Measurements from ENCODE around the gene FAM13A.
"Not testable (repeated sequence)": the region's sequence is repeated elsewhere in the genome, so short reads cannot be mapped to it uniquely, and the experiment has no call there.

Gene FAM13A

DNA sequence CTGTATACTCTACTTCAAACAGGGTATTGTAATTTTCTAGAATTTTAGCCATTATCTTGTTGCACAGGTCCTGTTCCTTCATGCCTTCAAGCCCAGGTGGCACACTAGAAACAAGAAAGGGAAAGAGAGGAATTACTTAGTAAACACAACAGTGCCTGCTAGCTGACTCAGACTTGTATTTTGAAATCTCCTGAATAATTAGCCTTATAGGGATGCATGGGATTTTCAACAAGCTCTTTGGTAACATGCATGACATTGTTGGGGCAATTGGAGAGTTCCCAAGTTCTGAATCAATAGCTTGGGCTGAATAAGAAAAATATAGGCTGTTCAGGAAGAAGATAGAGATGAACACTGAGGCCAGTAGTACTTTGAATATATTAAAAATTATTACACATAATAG, 118.8 kb downstream of the FAM13A start:
- no peaks in the 10 kb centered on the region for H3K9me3 ChIP-seq (ENCODE audit: control insufficient read depth, insufficient read depth, low read length)
- DNase-seq (ENCODE audit: low read depth, low spot score) = no peak
- no peaks in the 10 kb centered on the region for H3K36me3 ChIP-seq (ENCODE audit: control insufficient read depth, insufficient read depth, low read length)
- no peak overlapping the region for H3K4me3 ChIP-seq (ENCODE audit: low read length)
- H3K4me1 ChIP-seq (ENCODE audit: control insufficient read depth, insufficient read depth, low read length) = no peaks in the 10 kb centered on the region
- H3K27me3 ChIP-seq (ENCODE audit: control insufficient read depth, insufficient read depth, low read length) = no peaks in the 10 kb centered on the region
- no peak overlapping the region for H3K27ac ChIP-seq (ENCODE audit: low read length)

DNA sequence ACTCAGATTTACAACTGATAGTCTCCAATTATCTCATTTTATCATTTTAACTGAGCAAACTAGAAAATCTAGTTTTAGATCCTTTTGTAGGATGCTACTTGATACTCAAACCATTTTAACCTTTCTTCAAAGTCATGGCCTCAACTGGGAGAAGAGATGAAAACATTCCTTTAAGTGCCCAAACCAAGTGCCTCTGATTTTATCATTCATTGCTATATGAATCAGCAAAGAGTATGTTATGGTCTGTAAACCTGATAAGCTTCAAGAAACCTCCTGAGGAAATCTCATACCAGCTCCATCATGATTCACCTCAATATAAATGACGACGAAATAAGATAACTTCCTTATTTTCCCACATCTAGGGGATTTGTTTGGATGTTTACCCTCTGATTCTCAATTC, 119.9 kb downstream of the FAM13A start:
- DNase-seq (ENCODE audit: low read depth, low spot score) = no peak
- Histone ChIP-seq H3K27ac (ENCODE audit: low read length) (no peak overlapping the region), H3K36me3 (ENCODE audit: control insufficient read depth, insufficient read depth, low read length) (no peaks in the 10 kb centered on the region), H3K4me3 (ENCODE audit: low read length) (no peak overlapping the region), H3K4me1 (ENCODE audit: control insufficient read depth, insufficient read depth, low read length) (no peaks in the 10 kb centered on the region), H3K27me3 (ENCODE audit: control insufficient read depth, insufficient read depth, low read length) (no peaks in the 10 kb centered on the region), H3K9me3 (ENCODE audit: control insufficient read depth, insufficient read depth, low read length) (no peaks in the 10 kb centered on the region)
- no CpG with 5 or more reads among the region's 2 CpGs for WGBS (ENCODE audit: insufficient coverage, insufficient read length)

DNA sequence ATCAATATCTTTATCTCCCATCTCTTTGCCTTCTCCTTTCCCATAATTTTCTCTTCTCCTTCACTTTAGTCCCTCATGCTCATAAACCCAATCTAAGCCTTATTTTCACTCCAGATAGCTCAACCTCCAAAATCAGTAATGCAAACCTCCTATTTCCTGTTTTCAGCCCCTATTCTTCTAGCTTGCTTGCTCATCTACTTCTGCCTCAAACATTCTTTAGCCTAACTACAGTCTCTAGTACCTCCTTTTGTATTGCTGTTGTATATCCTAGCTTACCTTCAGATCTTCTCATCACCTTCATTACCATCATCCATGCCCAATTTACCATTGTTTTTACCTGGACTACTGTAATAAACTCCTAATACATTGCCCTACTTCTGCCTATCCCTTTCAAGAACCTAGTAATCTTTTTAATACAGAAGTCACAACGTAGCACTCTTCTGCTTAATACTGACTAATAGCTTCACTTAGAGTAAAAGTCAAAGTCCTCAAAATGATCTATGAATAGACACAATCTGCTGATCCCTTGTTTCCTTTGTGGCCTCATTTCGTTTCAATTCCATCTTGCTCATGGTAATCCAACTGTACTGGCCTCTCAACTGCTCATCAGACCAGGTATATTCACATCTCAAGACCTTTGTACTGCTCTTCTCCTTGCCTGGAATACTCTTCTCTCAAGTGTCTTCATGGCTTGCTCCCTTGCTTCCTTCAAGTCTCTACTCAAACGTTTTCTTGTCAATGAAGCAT, 123.4 kb downstream of the FAM13A start:
- no peaks in the 10 kb centered on the region for H3K27me3 ChIP-seq (ENCODE audit: control insufficient read depth, insufficient read depth, low read length)
- no peaks in the 10 kb centered on the region for H3K36me3 ChIP-seq (ENCODE audit: control insufficient read depth, insufficient read depth, low read length)
- WGBS (ENCODE audit: insufficient coverage, insufficient read length) = no CpG with 5 or more reads among the region's 3 CpGs
- H3K9me3 ChIP-seq (ENCODE audit: control insufficient read depth, insufficient read depth, low read length) = no peaks in the 10 kb centered on the region
- no peak overlapping the region for H3K27ac ChIP-seq (ENCODE audit: low read length)
- no peaks in the 10 kb centered on the region for H3K4me1 ChIP-seq (ENCODE audit: control insufficient read depth, insufficient read depth, low read length)
- H3K4me3 ChIP-seq (ENCODE audit: low read length) = no peak overlapping the region
- no peak for DNase-seq (ENCODE audit: low read depth, low spot score)

DNA sequence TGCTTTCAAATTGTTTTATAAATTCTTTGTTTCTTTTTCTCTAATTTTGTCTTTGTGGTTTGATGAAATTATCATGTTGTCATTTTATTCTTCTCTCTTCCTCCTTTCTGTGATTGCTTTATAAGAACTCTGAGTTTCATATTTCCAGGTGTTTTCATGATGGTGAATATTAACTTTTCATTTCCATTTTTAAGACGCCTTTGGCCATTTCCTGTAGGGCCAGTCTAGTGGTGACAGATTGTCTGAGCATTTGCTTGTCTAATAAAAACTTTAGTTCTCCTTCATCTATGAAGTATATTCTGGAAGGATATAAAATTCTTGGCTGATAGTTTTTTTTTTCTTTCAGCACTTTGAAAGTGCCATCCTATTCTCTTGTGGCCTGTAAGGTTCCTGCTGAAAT, 128.1 kb downstream of the FAM13A start:
- DNase-seq (ENCODE audit: low read depth, low spot score) = no peak
- Histone ChIP-seq H3K27me3 (ENCODE audit: control insufficient read depth, insufficient read depth, low read length) (no peaks in the 10 kb centered on the region), H3K36me3 (ENCODE audit: control insufficient read depth, insufficient read depth, low read length) (no peaks in the 10 kb centered on the region), H3K9me3 (ENCODE audit: control insufficient read depth, insufficient read depth, low read length) (no peaks in the 10 kb centered on the region), H3K27ac (ENCODE audit: low read length) (no peak overlapping the region), H3K4me1 (ENCODE audit: control insufficient read depth, insufficient read depth, low read length) (no peaks in the 10 kb centered on the region), H3K4me3 (ENCODE audit: low read length) (no peak overlapping the region)
- WGBS (ENCODE audit: insufficient coverage, insufficient read length) = no CpG with 5 or more reads among the region's 1 CpG

DNA sequence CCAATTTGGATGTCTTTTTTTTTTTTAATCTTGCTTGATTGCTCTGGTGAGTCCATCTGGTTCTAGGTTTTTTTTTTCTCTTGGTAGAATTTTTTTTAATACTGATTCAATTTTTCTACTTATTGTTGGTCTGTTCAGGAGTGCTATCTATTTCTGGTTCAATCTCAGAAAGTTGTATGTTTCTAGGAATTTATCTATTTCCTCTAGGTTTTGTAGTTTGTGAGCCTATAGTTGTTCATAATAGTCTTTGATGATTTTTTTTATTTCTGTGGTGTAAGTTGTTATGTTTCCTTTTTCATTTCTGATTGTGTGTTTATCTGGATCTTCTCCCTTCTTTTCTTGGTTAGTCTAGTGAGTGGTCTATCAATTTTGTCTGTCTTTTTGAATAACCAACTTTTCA, 129.6 kb downstream of the FAM13A start:
- Histone ChIP-seq H3K27ac (ENCODE audit: low read length) (no peak overlapping the region), H3K36me3 (ENCODE audit: control insufficient read depth, insufficient read depth, low read length) (no peaks in the 10 kb centered on the region), H3K4me1 (ENCODE audit: control insufficient read depth, insufficient read depth, low read length) (no peaks in the 10 kb centered on the region), H3K4me3 (ENCODE audit: low read length) (no peak overlapping the region), H3K27me3 (ENCODE audit: control insufficient read depth, insufficient read depth, low read length) (no peaks in the 10 kb centered on the region), H3K9me3 (ENCODE audit: control insufficient read depth, insufficient read depth, low read length) (no peaks in the 10 kb centered on the region)
- no peak for DNase-seq (ENCODE audit: low read depth, low spot score)

DNA sequence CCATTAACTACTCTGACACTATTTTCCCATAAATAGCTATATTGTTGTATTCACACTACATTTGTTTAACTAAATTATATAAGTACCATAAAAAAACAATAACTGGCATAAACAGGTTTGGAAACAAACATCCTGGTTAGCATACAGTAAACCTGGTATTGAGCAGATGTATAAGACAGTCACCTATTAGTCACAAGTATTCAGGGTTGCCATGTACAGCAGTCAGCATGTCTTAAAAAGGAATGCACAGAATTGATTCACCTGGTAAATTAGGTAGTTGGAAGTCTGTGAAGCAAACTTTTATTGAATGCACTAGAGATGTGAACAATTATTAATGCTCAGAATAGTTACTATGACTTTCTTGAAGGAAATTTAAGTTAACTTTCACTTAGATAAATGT, 137.9 kb downstream of the FAM13A start:
- Histone ChIP-seq H3K36me3 (ENCODE audit: control insufficient read depth, insufficient read depth, low read length) (no peaks in the 10 kb centered on the region), H3K9me3 (ENCODE audit: control insufficient read depth, insufficient read depth, low read length) (no peaks in the 10 kb centered on the region), H3K27me3 (ENCODE audit: control insufficient read depth, insufficient read depth, low read length) (no peaks in the 10 kb centered on the region), H3K27ac (ENCODE audit: low read length) (no peak overlapping the region), H3K4me3 (ENCODE audit: low read length) (no peak overlapping the region), H3K4me1 (ENCODE audit: control insufficient read depth, insufficient read depth, low read length) (no peaks in the 10 kb centered on the region)
- DNase-seq (ENCODE audit: low read depth, low spot score) = no peak

DNA sequence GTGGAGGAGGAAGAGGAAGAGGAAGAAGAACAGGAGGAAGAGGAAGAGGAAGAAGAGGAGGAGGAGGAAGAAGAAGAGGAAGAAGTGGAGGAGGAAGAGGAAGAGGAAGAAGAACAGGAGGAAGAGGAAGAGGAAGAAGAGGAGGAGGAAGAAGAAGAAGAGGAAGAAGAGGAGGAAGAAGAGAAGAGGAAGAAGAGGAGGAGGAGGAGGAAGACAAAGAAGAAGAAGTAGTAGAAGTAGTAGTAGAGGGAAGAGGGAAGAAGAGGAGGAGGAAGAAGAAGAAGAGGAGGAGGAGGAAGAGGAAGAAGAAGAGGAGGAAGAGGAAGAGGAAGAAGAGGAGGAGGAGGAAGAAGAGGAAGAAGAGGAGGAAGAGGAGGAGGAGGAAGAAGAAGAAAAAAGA, 143.8 kb downstream of the FAM13A start:
- not testable (repeated sequence) for H3K27me3 ChIP-seq (ENCODE audit: control insufficient read depth, insufficient read depth, low read length); DNase-seq (ENCODE audit: low read depth, low spot score)

DNA sequence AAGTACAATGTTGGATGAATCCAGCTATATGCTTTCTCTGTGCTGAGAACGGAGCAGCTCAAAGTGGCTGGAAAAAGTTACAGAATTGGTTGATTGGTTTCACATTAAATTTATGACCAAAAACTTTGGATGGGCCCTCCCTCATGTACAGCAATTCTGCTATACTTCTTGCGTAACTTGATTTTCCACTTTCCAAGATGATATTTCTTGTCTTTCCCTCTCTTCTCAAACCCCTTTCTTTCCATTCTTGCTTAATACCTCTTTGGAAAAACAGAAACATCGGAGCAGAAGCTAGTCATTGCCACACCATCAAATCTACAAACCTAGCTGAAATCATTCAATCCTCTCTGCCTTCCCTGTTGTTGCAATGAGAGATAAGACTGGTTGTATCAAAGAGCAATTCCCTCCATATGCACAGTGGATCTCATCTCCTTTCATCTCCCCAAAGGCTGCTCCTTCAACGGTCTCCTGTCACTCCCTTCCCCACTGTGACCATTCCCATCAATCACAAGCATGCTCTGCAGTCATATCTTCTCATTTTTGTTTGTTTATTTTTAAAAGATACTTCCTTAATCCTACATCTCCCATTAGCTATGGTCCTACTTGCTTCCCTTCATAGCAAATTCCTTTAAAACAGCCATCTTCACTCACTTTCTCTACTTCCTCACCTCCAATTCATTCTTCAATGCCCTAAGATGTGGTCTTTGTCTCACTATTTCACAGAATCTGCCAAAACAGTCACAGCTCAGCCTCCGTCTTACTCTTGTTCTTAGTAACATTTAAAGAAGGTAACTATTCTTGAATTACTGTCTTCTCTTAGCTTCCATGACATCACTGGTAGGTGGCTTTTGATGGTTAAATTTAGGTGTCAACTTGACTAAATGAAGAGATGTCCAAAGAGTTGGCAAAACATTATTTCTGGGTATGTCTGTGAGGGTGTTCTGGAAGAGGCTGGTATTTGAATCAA, 145.5 kb downstream of the FAM13A start:
- no peaks in the 10 kb centered on the region for H3K9me3 ChIP-seq (ENCODE audit: control insufficient read depth, insufficient read depth, low read length)
- H3K4me3 ChIP-seq (ENCODE audit: low read length) = no peak overlapping the region
- H3K27me3 ChIP-seq (ENCODE audit: control insufficient read depth, insufficient read depth, low read length) = no peaks in the 10 kb centered on the region
- WGBS (ENCODE audit: insufficient coverage, insufficient read length) = no CpG with 5 or more reads among the region's 5 CpGs
- H3K27ac ChIP-seq (ENCODE audit: low read length) = no peak overlapping the region
- no peak for DNase-seq (ENCODE audit: low read depth, low spot score)
- H3K4me1 ChIP-seq (ENCODE audit: control insufficient read depth, insufficient read depth, low read length) = no peaks in the 10 kb centered on the region
- H3K36me3 ChIP-seq (ENCODE audit: control insufficient read depth, insufficient read depth, low read length) = no peaks in the 10 kb centered on the region

More for the DNA sequence above, 143.8 kb downstream of the FAM13A start:
- not testable (repeated sequence) for H3K4me1 ChIP-seq (ENCODE audit: control insufficient read depth, insufficient read depth, low read length); H3K27ac ChIP-seq (ENCODE audit: low read length); H3K9me3 ChIP-seq (ENCODE audit: control insufficient read depth, insufficient read depth, low read length); H3K4me3 ChIP-seq (ENCODE audit: low read length); H3K36me3 ChIP-seq (ENCODE audit: control insufficient read depth, insufficient read depth, low read length)

DNA sequence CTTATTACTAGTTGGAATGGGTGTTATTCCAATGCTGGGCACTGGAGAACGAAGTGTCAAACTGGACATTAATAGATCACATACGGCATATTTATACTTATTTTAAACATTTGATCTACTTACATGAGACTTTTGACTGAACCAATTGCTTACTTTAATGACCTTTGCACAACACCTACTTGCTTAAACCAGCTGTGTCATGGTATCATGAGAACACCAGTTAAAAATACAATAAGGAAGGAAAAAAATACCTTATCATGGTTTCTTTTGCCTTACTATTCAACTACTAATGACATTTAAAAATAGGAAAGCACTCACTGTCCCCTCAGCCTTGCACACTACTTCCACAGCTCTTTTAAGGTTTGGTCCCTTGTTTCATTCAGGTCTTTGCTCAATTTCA, 146.9 kb downstream of the FAM13A start:
- no peak overlapping the region for H3K27ac ChIP-seq (ENCODE audit: low read length)
- no peak overlapping the region for H3K4me3 ChIP-seq (ENCODE audit: low read length)
- no peak for DNase-seq (ENCODE audit: low read depth, low spot score)
- no peaks in the 10 kb centered on the region for H3K4me1 ChIP-seq (ENCODE audit: control insufficient read depth, insufficient read depth, low read length)
- no peaks in the 10 kb centered on the region for H3K9me3 ChIP-seq (ENCODE audit: control insufficient read depth, insufficient read depth, low read length)
- H3K27me3 ChIP-seq (ENCODE audit: control insufficient read depth, insufficient read depth, low read length) = no peaks in the 10 kb centered on the region
- no peaks in the 10 kb centered on the region for H3K36me3 ChIP-seq (ENCODE audit: control insufficient read depth, insufficient read depth, low read length)
- no CpG with 5 or more reads among the region's 2 CpGs for WGBS (ENCODE audit: insufficient coverage, insufficient read length)

DNA sequence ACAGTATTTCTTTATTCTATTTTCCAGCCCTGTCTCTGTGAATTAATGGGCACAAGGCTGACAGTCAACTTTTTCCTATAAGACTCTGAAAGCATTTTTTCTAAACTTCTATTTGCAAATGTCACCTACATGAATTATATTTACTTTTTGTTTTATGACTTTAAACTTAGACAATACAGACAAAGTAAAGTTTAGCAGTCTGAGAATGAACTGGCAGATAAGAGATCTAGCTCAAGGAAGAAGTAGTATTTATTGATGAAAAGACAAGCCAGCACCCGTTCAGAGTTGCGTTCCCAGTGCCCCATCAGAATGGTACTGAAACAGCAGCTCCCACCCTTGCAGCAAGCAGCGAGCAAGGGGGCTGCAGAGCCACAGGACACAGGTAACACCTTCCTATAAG, 148.5 kb downstream of the FAM13A start:
- DNase-seq (ENCODE audit: low read depth, low spot score) = no peak
- WGBS (ENCODE audit: insufficient coverage, insufficient read length) = no CpG with 5 or more reads among the region's 3 CpGs
- Histone ChIP-seq H3K4me1 (ENCODE audit: control insufficient read depth, insufficient read depth, low read length) (no peaks in the 10 kb centered on the region), H3K4me3 (ENCODE audit: low read length) (no peak overlapping the region), H3K9me3 (ENCODE audit: control insufficient read depth, insufficient read depth, low read length) (no peaks in the 10 kb centered on the region), H3K27ac (ENCODE audit: low read length) (no peak overlapping the region), H3K36me3 (ENCODE audit: control insufficient read depth, insufficient read depth, low read length) (no peaks in the 10 kb centered on the region; the same call in 1 of the 2 replicates), H3K27me3 (ENCODE audit: control insufficient read depth, insufficient read depth, low read length) (no peaks in the 10 kb centered on the region)

DNA sequence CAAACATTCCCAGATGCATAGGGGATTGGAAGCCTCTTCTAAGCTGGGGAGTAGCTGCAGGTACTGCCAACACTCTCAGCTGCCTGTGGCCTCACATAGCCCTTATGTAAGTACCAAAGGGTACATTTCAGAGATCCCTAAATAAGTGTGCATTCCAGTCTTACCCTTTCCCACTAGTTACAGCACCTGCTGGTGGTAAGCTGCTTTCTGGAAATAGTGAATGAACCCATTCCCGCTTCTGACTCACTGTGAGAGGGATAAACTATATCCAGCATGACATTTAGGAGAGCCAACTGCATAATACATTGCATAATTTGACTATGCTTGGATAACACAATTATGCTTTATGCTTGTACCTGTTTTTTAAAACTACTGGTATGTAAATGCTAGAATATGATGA, 149.0 kb downstream of the FAM13A start:
- no peak overlapping the region for H3K4me3 ChIP-seq (ENCODE audit: low read length)
- H3K4me1 ChIP-seq (ENCODE audit: control insufficient read depth, insufficient read depth, low read length) = no peaks in the 10 kb centered on the region
- no peaks in the 10 kb centered on the region for H3K9me3 ChIP-seq (ENCODE audit: control insufficient read depth, insufficient read depth, low read length)
- H3K36me3 ChIP-seq (ENCODE audit: control insufficient read depth, insufficient read depth, low read length) = no peaks in the 10 kb centered on the region; the same call in 1 of the 2 replicates
- DNase-seq (ENCODE audit: low read depth, low spot score) = no peak
- H3K27me3 ChIP-seq (ENCODE audit: control insufficient read depth, insufficient read depth, low read length) = no peaks in the 10 kb centered on the region
- H3K27ac ChIP-seq (ENCODE audit: low read length) = no peak overlapping the region
- WGBS (ENCODE audit: insufficient coverage, insufficient read length) = no CpG with 5 or more reads among the region's 1 CpG
